ENCODE results near the gene LIN28A. TPM values are rescaled to one million over a fixed set of nuclear protein-coding genes. Genes with fewer than 3 reads are reported as not detected.

LIN28A gene
- total RNA-seq, 1 donor, result not detected

DNA sequence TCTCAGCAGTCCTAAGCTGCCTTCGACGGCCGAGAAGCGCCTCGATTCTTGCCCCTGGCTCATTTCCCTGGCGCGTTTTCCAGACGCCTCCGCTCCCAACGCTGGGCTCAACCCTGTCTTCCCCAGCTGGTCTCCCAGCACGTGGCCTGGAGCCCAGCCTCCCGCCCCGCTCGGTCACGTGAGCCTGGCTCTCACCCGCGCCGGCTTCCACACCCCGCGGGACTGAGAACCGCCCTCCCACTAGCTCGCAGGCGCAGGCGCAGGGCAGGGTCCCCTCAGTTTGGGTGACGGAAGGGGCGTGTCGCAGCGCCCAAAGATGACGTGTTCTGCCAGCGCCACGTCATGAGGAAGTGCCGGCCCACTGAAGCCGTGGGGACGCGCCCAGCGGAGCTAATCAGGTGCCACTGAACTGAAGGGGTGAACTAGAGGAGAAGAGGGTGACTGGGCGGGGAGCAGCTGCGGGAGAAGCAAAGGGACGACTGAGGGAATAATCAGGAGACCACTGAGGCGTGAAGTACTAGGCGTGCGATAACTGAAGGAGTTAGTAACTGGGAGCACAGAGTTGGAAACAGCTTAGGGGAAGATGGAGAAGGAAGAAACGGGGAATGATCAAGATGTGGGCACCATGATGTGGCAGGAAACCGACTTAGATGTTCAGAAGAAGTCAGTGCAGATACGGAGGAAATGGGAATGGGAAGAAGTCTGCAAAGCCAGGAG, 21.5 kb downstream of the LIN28A start, which contains the start of gene DHDDS:
Gene DHDDS, plus strand, starts transcription at position 343 of the 717 bp plus-strand sequence. CDS start 625 bp downstream, outside the sequence.
- peak; percentile 99 for DNase-seq (ENCODE audit: low read depth)
- peak within 1 kb of the TSS; percentile 99 for H3K4me3 ChIP-seq (ENCODE audit: low read depth, low read length)
- TF ChIP-seq, protein P1, sequence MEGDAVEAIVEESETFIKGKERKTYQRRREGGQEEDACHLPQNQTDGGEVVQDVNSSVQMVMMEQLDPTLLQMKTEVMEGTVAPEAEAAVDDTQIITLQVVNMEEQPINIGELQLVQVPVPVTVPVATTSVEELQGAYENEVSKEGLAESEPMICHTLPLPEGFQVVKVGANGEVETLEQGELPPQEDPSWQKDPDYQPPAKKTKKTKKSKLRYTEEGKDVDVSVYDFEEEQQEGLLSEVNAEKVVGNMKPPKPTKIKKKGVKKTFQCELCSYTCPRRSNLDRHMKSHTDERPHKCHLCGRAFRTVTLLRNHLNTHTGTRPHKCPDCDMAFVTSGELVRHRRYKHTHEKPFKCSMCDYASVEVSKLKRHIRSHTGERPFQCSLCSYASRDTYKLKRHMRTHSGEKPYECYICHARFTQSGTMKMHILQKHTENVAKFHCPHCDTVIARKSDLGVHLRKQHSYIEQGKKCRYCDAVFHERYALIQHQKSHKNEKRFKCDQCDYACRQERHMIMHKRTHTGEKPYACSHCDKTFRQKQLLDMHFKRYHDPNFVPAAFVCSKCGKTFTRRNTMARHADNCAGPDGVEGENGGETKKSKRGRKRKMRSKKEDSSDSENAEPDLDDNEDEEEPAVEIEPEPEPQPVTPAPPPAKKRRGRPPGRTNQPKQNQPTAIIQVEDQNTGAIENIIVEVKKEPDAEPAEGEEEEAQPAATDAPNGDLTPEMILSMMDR (IDR thresholded peaks at IDR 0.05; ENCODE audit: insufficient read depth, low read depth, low read length), result no peak

DNA sequence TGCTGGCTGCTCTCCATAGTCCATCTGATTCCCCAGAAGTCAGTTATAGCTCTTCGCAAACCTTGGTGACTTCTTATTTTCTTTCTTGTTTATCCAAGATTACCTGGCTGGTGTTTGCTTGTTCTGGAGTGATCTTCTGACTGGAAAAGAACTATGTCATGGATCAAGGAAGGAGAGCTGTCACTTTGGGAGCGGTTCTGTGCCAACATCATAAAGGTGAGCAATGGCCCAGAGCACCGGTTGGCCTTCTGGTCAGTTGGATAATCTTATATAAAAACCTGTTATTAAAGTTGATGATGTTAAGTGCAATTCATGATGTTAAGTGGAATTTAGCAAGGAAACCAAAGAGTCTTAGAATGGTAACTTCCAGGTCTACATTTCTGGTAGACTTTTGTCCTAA, 22.2 kb downstream of the LIN28A start:
- no peak for DNase-seq (ENCODE audit: low read depth)
- H3K4me3 ChIP-seq (ENCODE audit: low read depth, low read length), result peak overlapping the region; percentile 99
- TF ChIP-seq, protein P1 (IDR thresholded peaks at IDR 0.05; ENCODE audit: insufficient read depth, low read depth, low read length), result no peak

DNA sequence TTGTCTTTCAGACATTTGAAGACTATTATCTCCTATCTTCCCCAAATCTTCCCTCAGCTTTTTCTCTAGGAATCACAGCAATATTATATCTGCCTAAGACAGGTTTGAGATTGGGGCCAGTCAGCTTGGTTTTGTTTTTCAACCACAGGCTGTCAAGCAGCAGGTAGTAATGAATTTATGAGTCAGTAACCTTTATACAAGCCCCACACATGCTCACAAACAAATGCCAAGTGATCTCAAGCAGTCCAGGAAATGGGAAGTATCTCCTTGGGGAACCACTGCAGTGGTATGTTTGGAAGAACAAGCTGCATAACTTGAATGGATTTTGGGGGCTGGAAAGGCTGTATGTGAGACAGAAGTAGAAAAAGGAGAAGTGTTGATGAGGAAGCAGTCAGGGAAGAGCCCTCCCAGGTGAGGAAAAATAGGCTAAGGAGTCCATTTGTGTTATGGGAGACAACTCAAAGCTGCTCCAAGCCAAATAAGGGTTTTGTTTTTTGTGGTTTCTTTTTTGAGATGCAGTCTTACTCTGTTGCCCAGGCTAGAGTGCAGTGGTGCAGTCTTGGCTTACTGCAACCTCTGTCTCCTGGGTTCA, 23.6 kb downstream of the LIN28A start:
- no peak for DNase-seq (ENCODE audit: low read depth)
- TF ChIP-seq, protein P1 (IDR thresholded peaks at IDR 0.05; ENCODE audit: insufficient read depth, low read depth, low read length), result no peak

GRCh38 chr1:26438041-26438440, 27.4 kb downstream of the LIN28A start:
- TF ChIP-seq, protein P1 (IDR thresholded peaks at IDR 0.05; ENCODE audit: insufficient read depth, low read depth, low read length), result no peak
- H3K4me3 ChIP-seq (ENCODE audit: low read depth, low read length), result no peak overlapping the region
- DNase-seq (ENCODE audit: low read depth), result no peak

More for the DNA sequence above, 23.6 kb downstream of the LIN28A start:
- no peak overlapping the region for H3K4me3 ChIP-seq (ENCODE audit: low read depth, low read length)

DNA sequence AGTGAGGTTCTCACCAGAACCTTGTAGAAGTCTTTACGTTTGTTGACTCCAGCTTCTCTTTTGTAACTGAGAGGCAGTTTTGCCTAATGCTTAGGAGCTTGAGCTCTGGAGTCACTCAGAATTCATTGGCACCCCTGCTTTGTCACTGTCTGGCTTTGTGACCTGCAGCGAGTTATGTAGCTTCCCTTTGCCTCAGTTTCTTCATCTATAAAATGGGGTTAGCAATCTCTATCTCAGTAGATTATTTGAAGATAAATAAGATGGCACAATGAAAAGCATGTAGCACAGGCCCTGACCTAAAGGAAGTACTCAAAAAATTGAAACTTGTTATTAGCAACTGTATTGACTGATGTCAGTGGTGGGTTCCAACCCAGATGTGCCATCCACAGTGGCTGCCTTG, 29.6 kb downstream of the LIN28A start:
- TF ChIP-seq, protein P1 (IDR thresholded peaks at IDR 0.05; ENCODE audit: insufficient read depth, low read depth, low read length), result no peak
- DNase-seq (ENCODE audit: low read depth), result no peak
- no peak overlapping the region for H3K4me3 ChIP-seq (ENCODE audit: low read depth, low read length)

GRCh38 chr1:26449868-26450267, 39.3 kb downstream of the LIN28A start:
- TF ChIP-seq, protein P1 (IDR thresholded peaks at IDR 0.05; ENCODE audit: insufficient read depth, low read depth, low read length), result no peak

More at GRCh38 chr1:26449868-26450267, 39.3 kb downstream of the LIN28A start:
- DNase-seq (ENCODE audit: low read depth), result no peak
- no peak overlapping the region for H3K4me3 ChIP-seq (ENCODE audit: low read depth, low read length)

All from fibroblast of villous mesenchyme (primary cell).